ENCODE measurements around the gene CHAC1. TPM values are rescaled to one million over a fixed set of nuclear protein-coding genes. Genes with fewer than 3 reads are reported as not detected.

Gene CHAC1
- total and polyA plus RNA-seq, 2 of the 13 experiments (the other 11 are each of a cell fraction or from before 2014, with no cell fraction given), result 0.44 TPM; not detected in 1

- TF ChIP-seq TFDP2 (CRISPR knock-in tag; IDR thresholded peaks at IDR 0.05), result no peak
- peak; percentile 86 for TF ChIP-seq HNF1A (IDR thresholded peaks at IDR 0.05; ENCODE audit: low read depth)
- TF ChIP-seq HNF1A (CRISPR knock-in tag; IDR thresholded peaks at IDR 0.05; ENCODE audit: borderline replicate concordance), result peak; percentile 91
- TF ChIP-seq ZNF770 (CRISPR knock-in tag; IDR thresholded peaks at IDR 0.05), result no peak
- no peak for TF ChIP-seq MXD3 (CRISPR knock-in tag; IDR thresholded peaks at IDR 0.05)
- no peak for TF ChIP-seq MLXIP (CRISPR knock-in tag; IDR thresholded peaks at IDR 0.05; ENCODE audit: borderline replicate concordance)
- TF ChIP-seq ZNF282 (IDR thresholded peaks at IDR 0.05; ENCODE audit: partially characterized antibody), result no peak
- peak; percentile 68; the same call in 1 of the 2 replicates for TF ChIP-seq HDAC2 (CRISPR knock-in tag; IDR thresholded peaks at IDR 0.05)
- no peak for TF ChIP-seq LCORL (IDR thresholded peaks at IDR 0.05)
- peak; percentile 87 for TF ChIP-seq LCORL (CRISPR knock-in tag; IDR thresholded peaks at IDR 0.05)
- TF ChIP-seq RELA (CRISPR knock-in tag; IDR thresholded peaks at IDR 0.05), result no peak
Observed at GRCh38 chr15:40932649-40933516, 20.4 kb upstream of the CHAC1 start (continued).
